Hematopoietic multipotent progenitor cell treated with erythropoietin and hydrocortisone succinate and interleukin-3 and kit ligand, for 15 days (in vitro differentiated cells): Measurements from ENCODE around the gene TBL1XR1.

Experiments
- DNase-seq: peaks from one replicate; pipeline ENCODE4 v3.0.0-alpha.2; 2015; ENCODE audit warnings: low spot score

TBL1XR1 gene

GRCh38 chr3:177107461-177108239 is 89.6 kb downstream of the TBL1XR1 start:
- peak; percentile 52 for DNase-seq

GRCh38 chr3:177106594-177106993 is 90.7 kb downstream of the TBL1XR1 start:
- no peak for DNase-seq

GRCh38 chr3:177106184-177106583 is 91.1 kb downstream of the TBL1XR1 start:
- DNase-seq, result no peak

GRCh38 chr3:177105623-177106022 is 91.7 kb downstream of the TBL1XR1 start:
- DNase-seq, result no peak

- no peak for DNase-seq
Measured at GRCh38 chr3:177104299-177104992, 92.8 kb downstream of the TBL1XR1 start.

GRCh38 chr3:177102553-177102952 is 94.7 kb downstream of the TBL1XR1 start:
- DNase-seq, result no peak

GRCh38 chr3:177098551-177098950 is 98.7 kb downstream of the TBL1XR1 start:
- DNase-seq, result no peak

- no peak for DNase-seq
Measured at GRCh38 chr3:177096615-177097014, 100.7 kb downstream of the TBL1XR1 start.

- DNase-seq, result no peak
Measured at GRCh38 chr3:177093966-177094365, 103.3 kb downstream of the TBL1XR1 start.

GRCh38 chr3:177089901-177090300 is 107.4 kb downstream of the TBL1XR1 start:
- DNase-seq, result no peak

- DNase-seq, result no peak
Measured at GRCh38 chr3:177089110-177089509, 108.2 kb downstream of the TBL1XR1 start.

GRCh38 chr3:177085794-177086193 is 111.5 kb downstream of the TBL1XR1 start:
- DNase-seq, result no peak

- no peak for DNase-seq
Measured at GRCh38 chr3:177084616-177085015, 112.7 kb downstream of the TBL1XR1 start.

GRCh38 chr3:177080122-177080521 is 117.2 kb downstream of the TBL1XR1 start:
- DNase-seq, result no peak

GRCh38 chr3:177079684-177080083 is 117.6 kb downstream of the TBL1XR1 start:
- DNase-seq, result no peak

GRCh38 chr3:177071496-177072156 is 125.7 kb downstream of the TBL1XR1 start:
- no peak for DNase-seq

GRCh38 chr3:177069514-177070329 is 127.6 kb downstream of the TBL1XR1 start:
- DNase-seq, result no peak

GRCh38 chr3:177068967-177069366 is 128.3 kb downstream of the TBL1XR1 start:
- DNase-seq, result no peak

- DNase-seq, result no peak
Measured at GRCh38 chr3:177066068-177066467, 131.2 kb downstream of the TBL1XR1 start.

GRCh38 chr3:177065285-177066033 is 131.8 kb downstream of the TBL1XR1 start:
- DNase-seq, result peak; percentile 9

GRCh38 chr3:177062052-177062732 is 135.1 kb downstream of the TBL1XR1 start:
- DNase-seq, result no peak
